Caco-2 (cell line): ENCODE measurements around the gene PMAIP1. TPM values are rescaled to one million over a fixed set of nuclear protein-coding genes. Genes with fewer than 3 reads are reported as not detected.

ENCODE experiments used
- Bru-seq: library from RNA; stranded (reverse); fragments of 400-500 nt; gene quantifications from one replicate; lab custom pipeline; 2021; lab: Mats Ljungman, UMichigan
- BruChase-seq, 2 experiments: library from RNA; stranded (reverse); fragments of 400-500 nt; gene quantifications; one replicate each; lab custom pipeline; 2021; lab: Mats Ljungman, UMichigan
- BruUV-seq: library from RNA; stranded (reverse); fragments of 400-500 nt; replicated peaks from 2 replicates; lab custom pipeline; 2021; lab: Mats Ljungman, UMichigan
- CTCF ChIA-PET: fragments of 300-600 bp; sonication (Branson Sonifier 250); formaldehyde crosslinking; loops from one replicate; lab custom pipeline; 2022; ENCODE audit warnings: antibody characterized with exemption; lab: Charles Lee
- POLR2A ChIA-PET: fragments of 300-600 bp; sonication (Branson Sonifier 250); formaldehyde crosslinking; loops from one replicate; lab custom pipeline; 2022; ENCODE audit warnings: antibody characterized with exemption; lab: Charles Lee
- DNase-seq, 2 experiments: peaks; one replicate each; pipeline versions ENCODE4 v3.0.0 to v3.0.0-alpha.2; 2020 to 2022
- H3K27me3 ChIP-seq: replicated peaks from 2 replicates; pipeline ENCODE4 v1.6.0; 2011; ENCODE audit warnings: low read length; ENCODE audit not compliant: control insufficient read depth, insufficient read depth
- H3K36me3 ChIP-seq: 2 replicates; pipeline ENCODE4 v1.5.1; 2011; ENCODE audit warnings: low read length; ENCODE audit not compliant: control insufficient read depth, insufficient read depth
- H3K4me1 ChIP-seq: fragments of 250-450 bp; sonication (Bioruptor Pico); 2 replicates; pipeline ENCODE4 v1.5.1; 2020; ENCODE audit warnings: mild to moderate bottlenecking
- H3K4me3 ChIP-seq: 2 replicates; pipeline ENCODE4 v1.5.1; 2011; ENCODE audit warnings: low read depth, mild to moderate bottlenecking, control low read depth, low read length
- H3K9me3 ChIP-seq: fragments of 250-450 bp; sonication (Bioruptor Pico); 2 replicates; pipeline ENCODE4 v1.5.1; 2020; ENCODE audit warnings: mild to moderate bottlenecking, moderate library complexity
- H3K27ac Mint-ChIP-seq: one replicate; pipeline ENCODE4 v1.8.0; 2022; ENCODE audit warnings: mixed read lengths; ENCODE audit not compliant: unreplicated experiment
- H3K27me3 Mint-ChIP-seq: one replicate; pipeline ENCODE4 v1.8.0; 2022; ENCODE audit warnings: mixed read lengths; ENCODE audit not compliant: insufficient read depth, unreplicated experiment
- H3K36me3 Mint-ChIP-seq: one replicate; pipeline ENCODE4 v1.8.0; 2022; ENCODE audit warnings: mild to moderate bottlenecking, mixed read lengths; ENCODE audit not compliant: insufficient read depth, unreplicated experiment
- H3K4me1 Mint-ChIP-seq: one replicate; pipeline ENCODE4 v1.8.0; 2022; ENCODE audit warnings: low read depth, mixed read lengths; ENCODE audit not compliant: unreplicated experiment
- H3K4me3 Mint-ChIP-seq: one replicate; pipeline ENCODE4 v1.8.0; 2022; ENCODE audit warnings: mild to moderate bottlenecking, moderate library complexity, mixed read lengths; ENCODE audit not compliant: unreplicated experiment
- H3K9me3 Mint-ChIP-seq: one replicate; pipeline ENCODE4 v1.8.0; 2022; ENCODE audit warnings: mixed read lengths; ENCODE audit not compliant: unreplicated experiment
- CTCF ChIP-seq, 2 experiments: fragments of 200-600 bp in 1 of 2; IDR thresholded peaks; 1 replicate in 1 of 2; 2 replicates in 1 of 2; pipeline versions ENCODE4 v1.5.1 to v1.8.0; 2011 to 2022; ENCODE audit warnings: antibody characterized with exemption in 1 of 2, control low read depth in 1 of 2, inconsistent platforms in 1 of 2, low read depth in 1 of 2, low read length in 1 of 2, mild to moderate bottlenecking in 1 of 2, moderate library complexity in 1 of 2; ENCODE audit not compliant: insufficient read depth in 1 of 2, severe bottlenecking in 1 of 2, unreplicated experiment in 1 of 2
- intact Hi-C: fragments of 100-400 bp; cut with micrococcal nuclease; formaldehyde crosslinking; loops from one replicate; pipeline ENCODE4 v1.10.0; 2022; ENCODE audit not compliant: unreplicated experiment
- long read RNA-seq: library from polyadenylated mRNA; stranded (forward); transcript quantifications from one replicate; pipeline ENCODE4 v2.0.0, GENCODE V29; 2022
- total RNA-seq: library from RNA; stranded (reverse); gene quantifications from 2 replicates; pipeline ENCODE4 v1.2.3, GENCODE V29; 2022

Gene PMAIP1
- 2.3 and 2.4 TPM in 2 replicates for total RNA-seq
- Bru-seq, nascent RNA = percentile 58 among the genes with signal in this experiment
- percentile 67 among the genes with signal in this experiment for BruChase-seq, experiment 1, labeled RNA remaining after a 2-hour chase
- percentile 51 among the genes with signal in this experiment for BruChase-seq, experiment 2, labeled RNA remaining after a 6-hour chase
- long read RNA-seq, transcript PMAIP1-202 (2 exons, 1,948 nt) = major isoform, 9 of 9 reads
- long read RNA-seq, partial matches to known transcripts = 0 of 9 reads
- long read RNA-seq, other reads (novel, unspliced or antisense) = 0 of 9 reads

- Histone ChIP-seq H3K9me3 (no peaks in the 10 kb centered on the region), H3K27me3 (no peaks in the 10 kb centered on the region), H3K4me3 (peak within 1 kb of the TSS; percentile 54), H3K4me1 (no peaks in the 10 kb centered on the region), H3K36me3 (no peaks in the 10 kb centered on the region)
- Mint-ChIP-seq H3K4me1 (no peaks in the 10 kb centered on the region), H3K4me3 (peak within 1 kb of the TSS; percentile 70), H3K27ac (no peak within 1 kb of the TSS), H3K36me3 (no peaks in the 10 kb centered on the region), H3K9me3 (no peaks in the 10 kb centered on the region), H3K27me3 (no peaks in the 10 kb centered on the region)
- TF ChIP-seq CTCF (IDR thresholded peaks at IDR 0.05; ENCODE audit: insufficient read depth in 1 of 2, low read depth in 1 of 2, low read length in 1 of 2, severe bottlenecking in 1 of 2, unreplicated experiment in 1 of 2) = no peak
- intact Hi-C loops = loop anchor here (1.0 kb wide), 1 partner anchor 62 kb away; no protein-coding TSS in a partner anchor
- BruUV-seq = no TSS peak
- DNase-seq = peak; percentile 70 to 72
- CTCF ChIA-PET = no interaction called here
- POLR2A ChIA-PET = interaction anchor here (0.7 kb wide), 1 partner anchor 58 kb away, joined by 4 read pairs; no protein-coding TSS in a partner anchor
These were observed at the start of gene PMAIP1 for GRCh38 chr18:59899298-59900221. PMAIP1 (plus strand) TSS chr18:59899996; CDS start chr18:59900178, 182 bp downstream.

GRCh38 chr18:59851784-59852399 lies 47.9 kb upstream of the PMAIP1 start:
- no peak overlapping the region for H3K4me3 Mint-ChIP-seq
- ChIA-PET CTCF (no interaction called here), POLR2A (no interaction called here)
- no TSS peak for BruUV-seq
- Histone ChIP-seq H3K4me1 (no peaks in the 10 kb centered on the region), H3K4me3 (no peak overlapping the region), H3K27me3 (no peaks in the 10 kb centered on the region), H3K36me3 (no peaks in the 10 kb centered on the region), H3K9me3 (no peaks in the 10 kb centered on the region)
- no peak for DNase-seq
- no peaks in the 10 kb centered on the region for H3K27me3 Mint-ChIP-seq
- H3K9me3 Mint-ChIP-seq = no peaks in the 10 kb centered on the region
- H3K36me3 Mint-ChIP-seq = no peaks in the 10 kb centered on the region
- H3K4me1 Mint-ChIP-seq = no peaks in the 10 kb centered on the region
- intact Hi-C loops = no loop called here
- no peak for TF ChIP-seq CTCF (IDR thresholded peaks at IDR 0.05; ENCODE audit: insufficient read depth in 1 of 2, low read depth in 1 of 2, low read length in 1 of 2, severe bottlenecking in 1 of 2, unreplicated experiment in 1 of 2)
- no peak overlapping the region for H3K27ac Mint-ChIP-seq

GRCh38 chr18:59852548-59852947 lies 47.2 kb upstream of the PMAIP1 start:
- H3K4me3 ChIP-seq = no peak overlapping the region
- Mint-ChIP-seq H3K9me3 (no peaks in the 10 kb centered on the region), H3K27me3 (no peaks in the 10 kb centered on the region), H3K36me3 (no peaks in the 10 kb centered on the region), H3K4me3 (no peak overlapping the region), H3K27ac (no peak overlapping the region), H3K4me1 (no peaks in the 10 kb centered on the region)
- H3K36me3 ChIP-seq = no peaks in the 10 kb centered on the region
- H3K9me3 ChIP-seq = no peaks in the 10 kb centered on the region
- H3K27me3 ChIP-seq = no peaks in the 10 kb centered on the region
- H3K4me1 ChIP-seq = no peaks in the 10 kb centered on the region
- BruUV-seq = no TSS peak
- intact Hi-C loops = no loop called here
- no peak for TF ChIP-seq CTCF (IDR thresholded peaks at IDR 0.05; ENCODE audit: insufficient read depth in 1 of 2, low read depth in 1 of 2, low read length in 1 of 2, severe bottlenecking in 1 of 2, unreplicated experiment in 1 of 2)
- ChIA-PET POLR2A (no interaction called here), CTCF (no interaction called here)
- no peak for DNase-seq
